ENCODE measurements around the gene SPRR2B.
"Not testable (repeated sequence)": the region's sequence is repeated elsewhere in the genome, so short reads cannot be mapped to it uniquely, and the experiment has no call there.

The SPRR2B gene

DNA sequence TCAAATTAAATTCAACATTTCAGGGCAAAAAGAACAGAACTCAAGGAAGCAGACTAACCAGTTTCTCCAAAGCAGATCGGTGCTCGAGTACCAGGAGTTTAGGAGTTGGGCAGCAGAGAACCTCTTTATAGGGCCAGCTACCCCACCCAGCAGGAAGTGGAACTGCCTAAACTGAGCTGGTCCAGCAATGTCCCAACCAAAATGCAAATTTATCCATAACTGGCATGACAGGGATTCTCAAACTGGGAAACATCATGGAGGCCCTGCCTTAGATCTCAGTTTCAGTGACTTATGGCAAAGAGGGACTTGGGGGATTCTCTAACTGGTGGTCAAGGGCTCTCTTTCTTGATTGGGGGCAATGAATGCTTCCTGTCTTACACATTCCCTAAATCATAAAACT lies at the start of gene SPRR2B:
Gene SPRR2B, minus strand, starts transcription at position 101 of the 400 bp plus-strand sequence. CDS start 772 bp downstream, outside the sequence.
- TF ChIP-seq ZNF274 (IDR thresholded peaks at IDR 0.05; ENCODE audit: low read depth, low read length): no peak
- H3K4me3 ChIP-seq (ENCODE audit: low read length): no peak within 1 kb of the TSS

DNA sequence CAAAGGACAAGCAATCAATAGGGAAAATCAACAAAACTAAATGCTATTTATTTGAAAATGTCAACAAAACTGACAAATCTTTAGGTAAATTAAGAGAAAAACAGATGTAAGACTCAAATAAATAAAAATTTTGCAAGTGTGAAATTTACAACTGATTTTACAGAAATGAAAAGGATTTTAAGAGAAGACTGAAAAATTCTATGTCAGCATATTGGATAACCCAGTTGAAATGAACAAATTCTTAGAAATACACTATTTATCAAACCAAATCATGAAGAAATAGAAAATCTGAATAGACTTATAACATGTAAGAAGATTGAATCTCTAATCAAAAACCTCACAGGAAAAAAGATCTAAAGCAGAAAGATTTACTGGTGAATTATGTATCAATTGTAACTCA lies 49.5 kb upstream of the SPRR2B start:
- H3K4me3 ChIP-seq (ENCODE audit: low read length): no peak overlapping the region
- no peak for TF ChIP-seq ZNF274 (IDR thresholded peaks at IDR 0.05; ENCODE audit: low read depth, low read length)

DNA sequence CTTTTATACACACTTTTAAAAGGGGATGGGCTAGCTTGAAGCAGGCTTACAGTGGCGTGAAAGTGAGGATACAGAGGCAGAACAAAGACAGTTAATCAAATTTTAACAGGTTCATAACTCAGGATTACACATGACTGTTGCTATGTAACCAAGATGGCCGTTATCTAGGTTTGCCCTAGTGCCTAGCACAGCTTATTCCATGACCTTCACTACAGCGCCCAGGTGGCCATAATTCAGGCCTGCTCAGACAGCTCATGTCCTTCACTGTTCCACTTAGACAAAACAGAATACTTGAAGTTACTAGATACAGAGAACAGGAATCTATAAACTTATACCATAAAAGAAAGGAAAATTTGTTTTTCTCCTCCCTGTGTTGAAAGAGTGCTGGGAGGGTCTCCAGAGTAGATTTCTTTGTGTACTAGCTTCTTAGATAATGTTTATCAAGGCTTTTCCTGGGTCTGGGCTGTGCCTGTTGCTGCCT lies 48.1 kb upstream of the SPRR2B start:
- TF ChIP-seq ZNF274 (IDR thresholded peaks at IDR 0.05; ENCODE audit: low read depth, low read length): no peak
- no peak overlapping the region for H3K4me3 ChIP-seq (ENCODE audit: low read length)

DNA sequence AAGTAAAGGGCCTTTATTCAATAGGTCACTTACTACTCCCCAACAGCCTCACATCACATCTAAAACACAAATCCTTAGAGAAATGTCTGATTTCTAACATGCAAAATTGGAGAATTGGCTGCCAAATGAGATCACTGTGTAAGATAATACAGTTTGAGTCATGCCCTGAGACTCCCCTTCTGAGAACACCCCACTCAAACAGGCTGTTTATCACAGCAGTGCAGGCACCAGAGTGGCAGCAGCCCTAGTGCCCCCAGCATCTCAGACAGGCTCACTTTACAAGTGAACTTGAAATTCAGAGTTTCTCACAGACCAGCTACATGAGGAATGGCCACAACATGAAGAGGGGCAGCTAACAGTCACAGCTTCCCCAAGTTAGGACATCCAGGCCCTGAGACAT lies 43.9 kb upstream of the SPRR2B start:
- not testable (repeated sequence) for H3K4me3 ChIP-seq (ENCODE audit: low read length)

DNA sequence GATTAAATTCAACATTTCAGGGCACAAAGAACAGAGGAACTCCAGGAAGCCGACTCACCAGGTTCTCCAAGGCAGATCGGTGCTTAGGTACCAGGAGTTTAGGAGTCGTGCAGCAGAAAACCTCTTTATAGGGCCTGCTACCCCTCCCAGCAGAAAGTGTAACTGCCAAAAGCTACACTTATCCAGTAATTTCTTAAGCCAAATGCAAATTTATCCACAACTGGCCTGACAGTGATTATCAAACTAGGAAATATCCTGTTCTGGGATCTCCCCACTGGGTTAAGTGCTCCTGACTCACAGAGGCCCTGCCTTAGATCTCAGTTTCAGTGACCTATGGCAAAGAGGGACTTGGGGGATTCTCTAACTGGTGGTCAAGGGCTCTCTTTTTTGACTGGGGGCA lies 42.0 kb upstream of the SPRR2B start, which contains the start of gene SPRR2F:
Gene SPRR2F, minus strand, starts transcription at position 101 of the 400 bp plus-strand sequence. CDS start 783 bp downstream, outside the sequence.
- TF ChIP-seq ZNF274 (IDR thresholded peaks at IDR 0.05; ENCODE audit: low read depth, low read length): no peak
- no peak within 1 kb of the TSS for H3K4me3 ChIP-seq (ENCODE audit: low read length)

DNA sequence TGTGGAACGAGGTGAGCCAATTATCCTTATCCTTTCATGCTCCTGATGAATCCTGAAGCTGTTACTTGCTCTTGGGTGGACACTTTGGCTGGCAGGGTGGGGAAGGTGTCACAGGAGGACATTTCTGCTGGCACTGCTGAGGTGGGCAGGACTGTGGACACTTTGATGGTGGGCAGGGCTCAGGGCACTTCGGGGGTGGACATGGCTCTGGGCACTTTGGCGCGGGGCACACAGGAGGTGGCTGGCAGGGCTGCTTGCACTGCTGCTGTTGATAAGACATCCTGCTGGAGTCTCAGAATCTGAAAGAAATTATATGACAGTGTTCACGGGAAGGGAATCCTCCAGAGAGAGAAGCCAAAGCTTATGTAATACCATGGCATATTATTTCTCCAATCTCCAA lies 41.0 kb upstream of the SPRR2B start:
- not testable (repeated sequence) for H3K4me3 ChIP-seq (ENCODE audit: low read length)

DNA sequence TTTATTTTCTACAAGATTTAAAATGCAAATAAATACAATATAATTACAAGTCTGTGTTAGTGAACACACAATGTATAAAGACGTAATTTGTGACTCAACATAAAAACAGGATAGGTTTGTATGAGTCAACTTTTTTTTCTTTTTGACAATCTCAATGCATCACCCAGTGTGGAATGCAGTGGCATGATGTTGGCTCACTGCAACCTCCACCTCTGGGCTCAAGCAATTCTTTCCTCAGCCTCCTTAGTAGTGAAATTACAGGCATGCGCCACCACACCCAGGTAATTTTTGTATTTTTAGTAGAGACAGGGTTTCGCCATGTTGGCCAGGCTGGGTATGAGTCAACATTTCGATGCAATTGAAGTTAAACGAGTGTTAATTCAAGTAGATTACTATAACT lies 28.8 kb upstream of the SPRR2B start:
- TF ChIP-seq ZNF274 (IDR thresholded peaks at IDR 0.05; ENCODE audit: low read depth, low read length): no peak
- no peak overlapping the region for H3K4me3 ChIP-seq (ENCODE audit: low read length)

DNA sequence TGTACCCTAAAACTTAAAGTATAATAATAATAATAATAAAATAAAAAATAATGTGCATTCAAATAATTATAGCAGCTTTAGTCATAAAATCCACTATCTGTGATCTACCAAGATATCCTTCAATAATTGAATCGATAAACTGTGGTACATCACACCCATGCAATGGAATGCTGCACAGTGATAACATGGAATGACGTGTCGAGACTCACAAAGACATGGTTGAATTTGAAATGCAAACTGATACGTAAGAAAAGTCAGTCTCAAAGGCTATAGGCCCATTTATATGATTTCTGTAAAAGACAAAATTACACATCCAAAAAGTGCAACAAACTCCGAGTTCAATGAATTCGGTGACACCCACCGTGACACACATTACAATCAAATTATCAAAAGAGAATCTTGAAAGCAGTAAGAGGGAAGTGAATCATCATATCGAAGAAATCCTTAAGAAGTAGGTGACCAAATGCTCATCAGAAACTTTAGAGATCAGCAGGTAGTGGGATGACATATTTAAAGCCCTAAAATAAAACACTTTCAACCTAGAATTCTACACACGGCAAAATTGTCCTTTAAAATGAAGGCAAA lies 28.1 kb upstream of the SPRR2B start:
- TF ChIP-seq ZNF274 (IDR thresholded peaks at IDR 0.05; ENCODE audit: low read depth, low read length): no peak
- no peak overlapping the region for H3K4me3 ChIP-seq (ENCODE audit: low read length)

DNA sequence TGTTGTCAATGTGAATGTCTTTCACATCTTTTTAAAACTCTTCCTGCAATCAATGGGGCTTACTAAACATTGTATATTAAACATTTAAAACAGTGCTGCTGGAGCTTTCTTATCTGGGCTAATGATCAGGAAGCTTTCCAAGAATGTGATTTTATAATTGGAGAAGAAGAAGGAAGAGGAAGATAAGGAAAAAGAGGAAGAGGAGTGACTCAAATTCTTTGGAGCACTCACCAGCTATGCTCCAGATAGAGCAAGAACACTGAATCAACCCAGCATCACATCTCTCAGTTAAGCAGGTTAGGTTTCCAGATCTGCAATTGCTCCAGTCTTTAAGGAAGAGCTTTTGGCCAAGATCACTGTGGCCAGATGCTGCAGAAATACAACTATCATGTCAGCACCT lies 24.4 kb upstream of the SPRR2B start:
- no peak overlapping the region for H3K4me3 ChIP-seq (ENCODE audit: low read length)
- no peak for TF ChIP-seq ZNF274 (IDR thresholded peaks at IDR 0.05; ENCODE audit: low read depth, low read length)

DNA sequence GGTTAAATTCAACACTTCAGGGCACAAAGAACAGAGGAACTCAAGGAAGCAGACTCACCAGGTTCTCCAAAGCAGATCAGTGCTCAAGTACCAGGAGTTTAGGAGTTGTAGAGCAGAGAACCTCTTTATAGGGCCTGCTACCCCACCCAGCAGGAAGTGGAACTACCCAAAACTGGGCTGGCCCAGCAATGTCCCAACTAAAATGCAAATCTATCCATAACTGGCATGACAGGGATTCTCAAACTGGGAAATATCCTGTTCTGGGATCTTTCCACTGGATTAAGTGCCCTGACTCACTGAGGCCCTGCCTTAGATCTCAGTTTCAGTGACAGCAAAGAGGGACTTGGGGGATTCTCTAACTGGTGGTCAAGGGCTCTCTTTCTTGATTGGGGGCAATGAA lies 23.0 kb upstream of the SPRR2B start, which contains the start of gene SPRR2E:
Gene SPRR2E, minus strand, starts transcription at position 101 of the 400 bp plus-strand sequence. CDS start 775 bp downstream, outside the sequence.
- TF ChIP-seq ZNF274 (IDR thresholded peaks at IDR 0.05; ENCODE audit: low read depth, low read length): no peak
- H3K4me3 ChIP-seq (ENCODE audit: low read length): no peak within 1 kb of the TSS

DNA sequence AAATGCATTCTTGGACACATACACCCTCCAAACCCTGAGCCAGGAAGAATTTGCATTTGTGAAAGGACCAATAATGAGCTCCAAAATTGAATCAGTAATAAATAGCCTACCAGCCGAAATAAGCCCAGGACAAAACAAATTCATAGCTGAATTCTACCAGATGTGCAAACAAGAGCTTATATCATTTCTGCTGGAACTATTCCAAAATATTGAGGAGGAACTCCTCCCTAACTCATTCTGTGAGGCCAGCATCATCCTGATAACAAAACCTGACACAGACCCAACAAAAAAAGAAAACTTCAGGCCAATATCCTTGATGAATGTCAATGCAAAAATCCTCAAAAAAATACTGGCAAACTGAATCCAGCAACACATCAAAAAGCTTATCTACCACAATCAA lies 16.2 kb upstream of the SPRR2B start:
- H3K4me3 ChIP-seq (ENCODE audit: low read length): no peak overlapping the region
- TF ChIP-seq ZNF274 (IDR thresholded peaks at IDR 0.05; ENCODE audit: low read depth, low read length): no peak

DNA sequence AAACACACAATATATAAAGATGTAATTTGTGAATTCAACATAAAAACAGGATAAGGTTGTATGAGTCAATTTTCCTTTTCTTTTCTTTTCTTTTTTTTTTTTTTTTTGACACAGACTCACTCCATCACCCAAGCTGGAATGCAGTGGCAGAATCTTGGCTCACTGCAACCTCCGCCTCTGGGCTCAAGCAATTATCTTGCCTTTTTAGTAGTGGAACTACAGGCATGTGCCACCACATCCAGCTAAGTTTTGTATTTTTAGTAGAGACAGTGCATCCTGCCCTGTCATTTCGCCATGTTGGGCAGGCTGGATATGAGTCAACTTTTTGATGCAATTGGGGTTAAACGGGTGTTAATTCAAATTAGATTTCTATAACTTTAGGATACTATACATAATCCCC lies 10.3 kb upstream of the SPRR2B start:
- no peak for TF ChIP-seq ZNF274 (IDR thresholded peaks at IDR 0.05; ENCODE audit: low read depth, low read length)
- H3K4me3 ChIP-seq (ENCODE audit: low read length): no peak overlapping the region

DNA sequence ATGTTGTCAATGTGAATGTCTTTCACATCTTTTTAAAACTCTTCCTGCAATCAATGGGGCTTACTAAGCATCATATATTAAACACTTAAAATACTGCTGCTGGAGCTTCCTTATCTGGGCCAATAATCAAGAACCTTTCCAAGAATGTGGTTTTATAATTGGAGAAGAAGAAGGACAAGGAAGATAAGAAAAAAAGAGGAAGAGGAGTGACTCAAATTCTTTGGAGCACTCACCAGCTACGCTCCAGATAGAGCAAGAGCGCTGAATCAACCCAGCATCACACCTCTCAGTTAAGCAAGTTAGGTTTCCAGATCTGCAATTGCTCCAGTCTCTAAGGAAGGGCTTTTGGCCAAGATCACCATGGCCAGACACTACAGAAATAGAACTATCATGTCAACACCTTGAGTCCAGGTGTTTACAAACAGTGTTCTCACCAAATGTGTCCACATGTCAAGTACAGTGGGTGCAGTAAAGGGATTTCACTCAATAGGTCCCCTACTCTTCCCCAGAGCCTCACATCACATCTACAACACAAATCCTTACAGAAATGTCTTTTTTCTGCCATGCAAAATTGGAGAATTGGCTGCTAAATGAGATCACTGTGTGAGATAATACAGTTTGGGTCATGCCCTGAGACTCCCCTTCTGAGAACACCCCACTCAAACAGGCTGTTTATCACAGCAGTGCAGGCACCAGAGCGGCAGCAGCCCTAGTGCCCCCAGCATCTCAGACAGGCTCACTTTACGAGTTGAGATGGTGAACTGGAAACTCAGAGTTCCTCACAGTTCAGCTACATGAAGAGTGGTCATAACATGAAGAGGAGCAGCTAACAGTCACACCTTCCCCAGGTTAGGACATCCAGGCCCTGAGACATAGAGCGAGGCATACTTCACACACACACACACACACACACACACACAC lies 1.7 kb upstream of the SPRR2B start:
- H3K4me3 ChIP-seq (ENCODE audit: low read length): no peak overlapping the region
- no peak for TF ChIP-seq ZNF274 (IDR thresholded peaks at IDR 0.05; ENCODE audit: low read depth, low read length)

DNA sequence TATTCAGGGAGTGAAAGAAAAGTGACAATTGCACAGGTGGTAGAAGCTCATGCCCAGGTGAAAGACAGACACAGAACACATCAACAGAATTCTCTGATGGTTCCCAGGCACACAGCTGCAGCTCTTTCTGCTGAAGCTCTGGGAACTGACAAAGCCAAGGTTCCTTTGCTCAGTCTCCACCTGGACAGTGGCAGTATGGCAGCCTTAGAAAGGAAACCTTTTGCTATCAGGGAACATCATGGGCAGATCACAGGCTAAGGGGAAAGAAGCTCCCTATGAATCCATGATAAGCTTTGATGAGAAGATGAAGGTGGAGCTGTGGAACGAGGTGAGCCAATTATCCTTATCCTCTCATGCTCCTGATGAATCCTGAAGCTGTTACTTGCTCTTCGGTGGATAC lies 1.2 kb downstream of the SPRR2B start:
- no peak overlapping the region for H3K4me3 ChIP-seq (ENCODE audit: low read length)
- TF ChIP-seq ZNF274 (IDR thresholded peaks at IDR 0.05; ENCODE audit: low read depth, low read length): no peak
